T-helper 9 cell (primary cell): ENCODE results near the gene VPS29.
"Not testable (repeated sequence)": the region's sequence is repeated elsewhere in the genome, so short reads cannot be mapped to it uniquely, and the experiment has no call there.

ENCODE experiments used
- DNase-seq: peaks from one replicate; pipeline ENCODE4 v3.0.0-alpha.2; 2020
- total RNA-seq, 2 donors: gene quantifications; one replicate each; lab custom pipeline; 2026; lab: John Stamatoyannopoulos, UW

Gene VPS29
- total RNA-seq: 40.5 to 54.1 reads per million in 2 donors

DNA sequence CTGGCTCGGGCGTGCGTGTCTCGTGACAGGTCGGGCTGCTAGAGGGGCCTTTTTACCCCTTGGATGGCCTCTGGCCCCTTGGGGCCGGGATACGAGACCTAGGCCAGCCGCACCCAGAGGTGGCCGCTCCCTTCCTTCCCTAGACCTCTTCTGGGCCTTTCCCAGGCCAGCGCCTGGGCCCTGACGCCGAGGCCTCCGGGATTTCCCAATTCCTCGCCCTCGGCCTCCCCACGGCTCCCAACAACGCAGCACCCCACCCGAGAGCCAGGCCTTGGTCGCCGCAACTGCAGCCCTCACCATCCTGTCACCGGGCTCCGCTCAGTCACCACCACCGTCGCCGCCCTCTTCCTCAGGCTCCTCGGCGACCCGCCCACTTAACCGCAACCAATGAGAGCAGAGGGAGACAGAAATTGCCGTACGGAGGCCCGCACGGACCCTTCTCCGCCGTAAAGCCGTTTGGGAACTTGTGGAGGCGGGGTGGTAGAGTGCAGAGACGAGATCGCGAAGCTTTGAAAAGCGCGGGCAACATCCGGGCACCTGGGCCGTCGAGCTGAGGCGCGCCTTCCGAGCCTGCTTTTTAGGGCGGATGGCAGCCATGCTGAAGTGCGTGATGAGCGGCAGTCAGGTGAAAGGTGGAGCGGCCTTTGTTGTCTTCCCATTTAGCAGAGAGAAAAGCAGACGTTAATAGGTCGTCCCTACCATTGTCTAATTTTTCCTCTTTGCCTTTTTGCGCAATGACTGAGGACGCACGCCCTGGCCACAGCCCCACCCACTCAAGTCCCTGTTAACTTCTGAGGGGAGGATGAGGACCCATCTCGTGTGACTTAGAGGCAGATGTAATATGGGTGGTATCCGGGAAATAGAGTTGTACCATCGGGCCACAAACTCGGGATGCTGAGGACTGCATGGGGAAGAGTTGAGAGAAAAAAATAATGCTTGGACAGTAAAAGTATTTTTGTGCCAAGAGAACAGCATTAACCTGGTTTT is at the start of gene VPS29, which contains the start of gene RAD9B:
Gene VPS29, minus strand, starts transcription at position 360 of the 987 bp plus-strand sequence. Its CDS starts 60 bp downstream, at position 300.
Gene RAD9B, plus strand, starts transcription at position 580 of the 987 bp plus-strand sequence. Its CDS starts 7 bp downstream, at position 587.
- DNase-seq: peak; percentile 98

DNA sequence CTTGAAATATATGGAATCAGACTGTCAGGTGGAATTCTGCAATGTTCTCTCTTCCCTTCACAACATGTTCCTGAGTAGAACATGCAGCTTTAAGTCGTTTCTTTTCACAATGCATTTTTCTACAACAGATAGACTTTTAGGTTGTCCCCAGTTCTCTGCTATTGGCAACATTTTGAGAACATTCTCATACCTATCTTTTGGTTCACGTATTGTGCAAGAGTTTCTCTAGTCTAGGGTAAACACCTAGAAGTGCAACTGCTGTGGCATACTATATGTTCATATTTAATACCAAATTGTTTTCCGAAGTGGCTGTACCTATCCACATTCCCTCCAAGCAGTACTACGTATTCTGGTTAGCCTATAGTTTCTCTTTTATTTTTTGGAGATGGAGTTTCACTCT is 49.1 kb upstream of the VPS29 start:
- DNase-seq: no peak

DNA sequence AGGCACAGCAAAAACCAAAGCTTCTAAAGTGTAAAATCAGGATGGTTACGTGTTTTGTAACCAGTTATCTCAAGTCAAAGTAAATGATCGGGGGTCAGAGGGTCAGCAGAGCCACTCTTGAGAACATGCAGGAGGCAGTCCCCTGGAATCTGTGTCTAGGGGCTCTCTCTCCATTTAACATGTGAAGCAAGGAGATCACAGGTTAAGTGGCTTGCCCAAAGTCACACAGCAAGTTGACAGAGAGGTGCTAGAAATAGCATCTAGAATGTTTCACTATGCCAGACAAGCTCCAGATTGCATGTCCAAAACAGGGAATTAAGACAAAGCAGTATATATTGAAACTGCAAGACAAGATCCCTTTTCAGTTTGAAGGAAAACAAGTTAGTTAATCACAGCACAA is 47.8 kb upstream of the VPS29 start:
- no peak for DNase-seq

DNA sequence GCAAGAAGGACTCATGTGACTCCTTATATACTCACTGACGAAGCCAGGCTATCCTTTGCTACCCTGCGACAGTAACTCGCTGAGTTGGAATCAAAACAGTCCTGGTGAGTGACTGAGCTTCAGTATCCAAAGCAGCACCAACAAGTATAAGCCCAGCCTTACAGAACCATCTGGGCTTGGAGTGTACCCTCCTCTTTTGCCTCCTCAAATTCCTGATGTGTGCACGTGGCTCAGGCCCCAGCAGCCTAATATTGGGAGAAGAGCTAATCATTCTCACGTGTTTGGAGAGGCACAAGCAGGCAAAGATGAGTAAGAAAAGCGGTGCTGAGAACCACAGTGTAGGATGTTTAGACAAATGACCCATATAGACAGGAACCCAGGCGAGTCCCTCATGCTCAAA is 46.8 kb upstream of the VPS29 start:
- no peak for DNase-seq

DNA sequence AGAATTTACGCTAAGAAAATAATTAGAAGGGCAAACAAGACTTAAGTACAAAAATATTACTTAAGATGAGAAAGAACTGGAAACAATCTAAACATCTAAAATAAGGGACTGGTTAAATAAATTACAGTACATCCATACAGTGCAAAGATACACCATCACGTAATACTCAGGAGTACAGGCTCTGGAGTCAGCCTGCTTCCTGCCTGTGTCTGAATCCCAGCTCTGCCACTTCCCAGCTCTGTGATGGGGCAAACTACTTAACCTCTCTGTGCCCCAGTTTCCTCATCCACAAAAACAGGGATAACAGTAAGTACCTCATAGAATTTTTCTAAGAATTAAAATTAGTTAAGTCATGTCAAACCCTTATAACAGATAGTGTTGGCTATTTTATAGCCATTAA is 45.2 kb upstream of the VPS29 start:
- no peak for DNase-seq

DNA sequence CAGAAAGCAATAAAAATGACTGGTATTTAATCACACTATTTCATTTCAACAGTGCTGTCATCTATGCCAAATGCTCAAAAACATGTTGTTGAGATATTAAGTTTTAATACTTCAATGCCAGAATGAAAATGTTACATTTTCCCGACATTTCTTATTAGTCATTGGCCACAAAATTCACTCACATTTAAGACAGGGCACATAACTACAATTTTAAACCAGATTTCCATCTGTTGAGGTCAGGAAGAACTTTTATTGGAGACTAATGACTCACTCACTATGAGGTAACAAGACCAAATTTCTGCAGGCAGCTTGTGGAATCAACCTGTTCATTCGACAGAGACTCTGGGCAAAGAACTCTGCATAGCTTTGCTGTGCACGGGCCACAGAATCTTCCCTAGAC is 44.4 kb upstream of the VPS29 start:
- DNase-seq: no peak

DNA sequence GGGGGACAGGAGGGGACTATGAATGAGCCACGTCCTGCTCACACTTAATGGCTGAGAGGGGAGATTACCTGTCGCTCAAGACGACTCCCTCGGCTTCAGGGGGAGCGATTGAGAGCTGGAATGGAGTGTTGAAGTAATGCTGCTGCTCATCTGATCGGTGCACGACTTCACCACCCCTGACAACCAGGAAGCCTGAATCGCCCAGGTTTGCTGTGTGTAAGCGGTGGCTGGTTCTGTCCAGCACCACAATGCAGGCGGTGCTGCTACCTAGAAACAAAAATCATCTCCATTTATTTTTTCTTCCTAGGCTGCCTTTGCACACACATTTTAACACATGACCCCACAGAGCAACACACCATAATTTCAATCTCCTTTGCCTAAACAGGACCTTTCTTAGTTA is 43.9 kb upstream of the VPS29 start:
- DNase-seq: no peak

DNA sequence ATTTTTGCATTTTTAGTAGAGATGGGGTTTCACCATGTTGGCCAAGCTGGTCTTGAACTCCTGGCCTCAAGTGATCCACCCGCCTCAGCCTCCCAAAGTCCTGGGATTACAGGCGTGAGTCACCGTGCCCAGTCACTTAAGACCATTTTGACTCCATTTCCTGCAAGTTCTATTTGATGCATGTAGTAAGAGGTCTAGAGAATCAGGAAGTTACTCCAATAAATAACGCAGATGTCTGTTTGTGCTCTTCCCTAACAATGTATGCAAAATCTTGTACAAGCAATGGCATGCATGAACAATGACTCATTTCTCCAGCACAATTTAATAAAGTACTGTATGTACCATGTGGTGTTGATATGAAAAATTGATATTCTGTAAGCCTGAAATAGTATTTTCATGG is 43.3 kb upstream of the VPS29 start:
- not testable (repeated sequence) for DNase-seq

DNA sequence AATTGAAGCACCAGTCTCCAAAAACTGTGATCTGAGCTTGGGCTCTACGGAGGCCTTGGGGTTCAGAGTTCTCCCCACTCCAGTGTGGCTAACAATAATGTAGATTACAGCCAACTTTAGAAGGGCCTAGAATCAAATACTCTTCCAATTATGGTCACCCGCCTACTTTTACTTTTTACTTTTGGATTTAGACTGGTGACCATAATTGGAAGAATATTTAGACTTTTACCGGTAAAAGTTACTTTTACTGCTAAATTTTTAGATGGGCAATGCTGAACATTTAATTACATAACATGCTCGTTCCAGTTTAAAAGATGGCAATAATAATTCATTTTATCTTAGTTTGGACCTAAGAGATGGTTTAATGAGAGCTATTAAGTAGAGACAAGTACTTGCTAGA is 42.1 kb upstream of the VPS29 start:
- no peak for DNase-seq

DNA sequence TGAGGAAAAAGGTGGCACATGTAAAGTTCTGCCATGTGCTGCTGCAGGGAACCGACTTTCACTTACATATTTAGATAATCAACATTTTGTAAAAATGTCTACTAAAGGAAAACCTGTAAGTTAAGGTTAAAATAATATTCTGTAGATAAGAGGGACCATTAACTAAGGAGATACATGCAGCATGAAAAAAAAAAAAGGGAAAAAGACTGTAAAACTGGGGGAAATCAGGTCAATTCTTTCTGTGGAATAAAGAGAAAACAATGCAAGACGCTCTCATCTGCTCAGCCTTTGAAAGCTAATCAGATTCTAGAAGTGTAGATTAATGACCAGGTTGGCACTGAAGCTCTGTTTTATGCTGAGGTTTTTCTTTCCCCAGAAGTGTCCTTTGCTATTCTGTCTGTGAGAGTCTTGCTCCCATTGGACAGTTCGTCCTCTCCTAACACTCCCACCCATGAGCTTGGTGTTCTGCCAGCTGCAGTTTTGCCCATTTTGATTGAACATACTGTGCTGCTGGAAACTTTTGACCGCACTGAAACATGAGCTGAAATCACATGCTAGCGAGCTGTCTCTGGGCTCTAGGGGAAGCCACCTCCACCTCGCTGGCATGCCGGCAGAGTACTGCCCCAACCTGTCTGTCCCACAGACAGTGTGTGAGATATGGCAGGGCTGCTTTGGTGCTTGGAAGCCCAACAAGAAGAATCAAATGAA is 41.5 kb upstream of the VPS29 start:
- DNase-seq: no peak

DNA sequence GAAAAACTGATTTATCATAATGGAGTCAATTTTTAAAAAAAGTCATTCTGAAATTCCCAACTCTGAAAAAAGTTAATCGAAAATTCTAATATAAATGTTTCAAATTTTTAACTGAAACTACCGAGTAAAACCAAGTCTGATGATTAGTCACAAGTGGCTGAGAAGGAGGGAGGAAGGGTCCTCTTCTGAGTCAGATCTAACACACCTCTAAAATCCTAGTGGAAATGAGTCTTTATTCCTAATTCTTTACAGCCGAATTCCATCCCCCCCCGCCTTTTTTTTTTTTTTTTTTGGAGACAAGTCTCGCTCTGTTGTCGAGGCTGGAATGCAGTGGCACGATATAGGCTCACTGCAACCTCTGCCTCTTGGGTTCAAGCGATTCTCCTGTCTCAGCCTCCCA is 38.1 kb upstream of the VPS29 start:
- DNase-seq: no peak

DNA sequence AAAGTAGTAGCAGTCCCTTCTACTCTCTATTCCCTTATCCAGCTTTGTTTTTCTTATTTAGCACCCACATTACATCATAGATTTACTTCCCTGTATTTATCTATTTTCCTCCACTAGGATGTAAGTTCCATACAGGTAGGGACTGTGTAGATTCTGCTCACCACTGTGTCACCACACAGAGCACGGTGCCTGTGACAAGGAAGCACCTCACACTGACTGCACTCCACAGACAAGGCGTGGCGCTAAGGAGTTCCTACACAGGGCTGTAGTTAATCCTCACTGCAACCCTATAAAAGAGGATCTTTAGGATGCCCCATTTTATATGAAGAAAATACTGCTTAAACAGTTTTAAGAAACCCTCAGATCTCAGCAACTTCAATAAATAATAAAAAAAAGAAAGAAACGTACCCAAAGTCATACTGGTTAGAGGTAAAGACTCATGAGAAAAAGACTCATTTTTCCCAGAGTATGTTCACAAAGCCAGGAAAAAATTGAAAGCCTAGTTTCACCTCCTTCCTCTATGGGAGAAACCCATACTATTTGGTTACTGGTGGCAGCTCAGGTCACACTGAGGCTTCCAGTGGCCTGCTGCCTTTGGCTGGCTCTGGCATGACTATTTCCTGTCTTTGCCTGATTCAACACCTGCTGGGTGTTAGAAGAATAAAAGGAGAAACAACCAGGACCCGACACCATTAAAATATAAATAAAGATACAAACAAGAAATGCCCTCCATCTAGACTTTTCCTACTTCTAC is 37.1 kb upstream of the VPS29 start:
- no peak for DNase-seq

DNA sequence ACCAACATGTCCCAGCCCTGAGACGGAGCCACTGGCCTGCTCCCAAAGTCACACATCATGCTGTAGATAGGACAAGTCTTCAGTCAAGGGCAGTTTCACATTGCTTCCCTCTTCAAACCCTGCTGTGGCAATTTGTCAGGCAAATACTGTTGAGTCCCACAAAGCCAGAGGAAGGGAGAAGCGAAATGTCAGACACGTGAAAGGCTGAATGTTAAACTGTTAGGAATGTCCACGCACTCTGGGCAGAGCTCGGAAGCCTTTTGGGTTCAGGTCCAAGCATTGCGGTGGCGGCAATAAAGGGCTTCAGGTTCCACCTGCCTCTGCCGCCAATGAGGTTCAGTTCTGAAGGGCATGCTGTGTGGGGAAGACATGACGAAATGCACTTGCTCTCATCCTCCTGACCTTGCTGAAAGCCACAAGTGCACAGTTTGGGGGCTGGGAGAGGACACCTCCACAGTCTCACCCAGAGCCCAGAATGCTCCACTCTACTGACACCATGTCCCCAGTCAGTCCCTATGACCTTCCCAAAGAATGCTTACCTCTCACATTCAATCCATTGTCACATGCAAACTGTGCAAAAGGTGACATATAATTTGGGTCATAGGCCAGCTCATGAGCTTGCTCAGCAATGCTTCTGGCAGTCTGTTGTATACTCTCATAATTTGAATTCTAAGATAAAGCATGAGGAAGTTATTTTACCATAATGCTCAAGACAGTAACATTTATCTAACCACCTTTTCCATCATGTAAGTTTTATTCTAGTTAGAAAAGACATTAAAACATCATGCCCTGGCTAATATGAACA is 35.9 kb upstream of the VPS29 start:
- DNase-seq: no peak

DNA sequence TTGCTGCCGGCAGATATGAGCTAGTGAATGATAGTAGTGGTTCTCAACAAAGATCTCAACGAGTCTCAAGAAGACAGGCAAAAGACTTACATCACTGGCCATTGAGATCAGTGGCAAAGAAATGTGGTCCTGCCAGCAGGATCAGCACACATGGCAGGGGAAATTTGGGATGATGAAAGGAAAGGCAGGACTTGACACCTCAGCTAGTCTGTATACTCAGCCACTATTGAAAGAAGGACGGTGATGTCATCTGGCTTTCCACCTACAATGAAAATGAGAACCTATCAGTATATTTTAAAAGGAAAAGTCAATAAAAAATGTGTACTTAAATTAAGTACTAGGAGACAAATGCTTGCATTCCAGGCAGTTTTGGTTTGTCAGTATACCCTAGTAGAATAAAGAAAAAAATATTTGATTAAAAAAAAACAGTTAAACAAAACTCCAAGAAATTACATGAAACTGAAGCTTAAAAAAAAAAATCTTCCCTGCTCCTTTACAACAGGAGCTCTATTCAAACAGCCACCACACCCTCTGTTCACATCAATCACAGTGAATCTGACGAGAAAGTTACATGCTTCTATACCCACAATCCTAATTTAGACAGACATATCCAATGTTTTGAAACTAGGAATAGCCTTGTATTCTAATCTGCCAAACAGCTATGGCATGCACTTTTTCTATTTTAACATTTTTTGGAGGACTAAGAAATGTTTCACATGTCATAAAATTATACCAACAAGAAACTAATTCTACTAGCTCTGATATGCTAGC is 35.1 kb upstream of the VPS29 start:
- DNase-seq: no peak

DNA sequence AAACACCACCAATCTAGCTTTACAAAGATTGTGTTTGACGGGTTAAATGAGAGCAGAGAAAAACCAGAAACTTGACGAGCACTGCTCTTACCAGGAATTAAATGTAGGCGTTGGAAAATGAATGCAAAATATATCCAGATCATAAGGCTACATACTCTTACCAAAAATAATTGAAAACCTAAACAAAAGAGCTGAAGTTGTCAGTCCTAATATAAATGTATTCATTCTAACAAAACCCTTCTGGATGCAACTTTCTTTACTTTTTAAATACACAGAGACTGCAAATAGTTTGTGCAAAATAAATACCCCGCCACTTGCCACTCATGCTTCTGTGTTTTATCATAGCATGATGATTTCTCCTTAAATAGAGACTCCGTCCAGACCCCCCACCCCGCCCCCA is 32.9 kb upstream of the VPS29 start:
- no peak for DNase-seq

DNA sequence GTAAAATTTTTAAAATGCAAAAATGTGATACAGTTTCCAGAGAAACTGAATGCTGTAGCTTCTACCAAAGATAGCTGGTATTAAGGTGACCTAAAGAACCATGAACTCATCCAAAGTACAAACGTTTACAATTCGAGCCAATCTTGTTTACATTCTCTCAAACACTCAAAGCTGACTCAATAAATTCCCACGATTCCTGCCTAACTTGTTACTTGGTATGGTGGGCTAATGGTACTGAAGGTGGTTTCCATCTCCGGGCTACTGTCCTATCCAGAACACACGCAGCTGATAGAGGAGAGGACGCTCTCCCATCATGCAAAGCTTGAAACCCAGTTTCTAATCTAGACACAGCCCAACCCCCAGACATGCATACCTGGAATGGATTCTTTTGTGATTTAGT is 31.7 kb upstream of the VPS29 start:
- no peak for DNase-seq

DNA sequence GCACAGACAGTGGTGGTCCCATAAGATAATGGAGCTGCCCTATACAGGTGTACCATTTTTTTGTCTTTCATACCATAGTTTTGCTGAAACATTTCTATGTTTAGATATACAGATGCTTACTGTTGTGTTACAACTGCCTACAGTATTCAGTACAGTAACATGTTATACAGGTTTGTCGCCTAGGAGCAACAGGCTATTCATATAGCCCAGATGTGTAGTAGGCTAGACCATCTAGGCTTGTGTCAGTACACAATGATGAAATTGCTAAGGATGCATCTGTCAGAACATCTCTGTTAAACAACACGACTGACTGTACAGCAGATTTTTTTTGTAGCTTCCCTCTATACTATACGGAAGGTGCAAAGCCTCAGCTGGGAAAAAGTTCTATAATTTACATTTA is 30.7 kb upstream of the VPS29 start:
- DNase-seq: no peak

DNA sequence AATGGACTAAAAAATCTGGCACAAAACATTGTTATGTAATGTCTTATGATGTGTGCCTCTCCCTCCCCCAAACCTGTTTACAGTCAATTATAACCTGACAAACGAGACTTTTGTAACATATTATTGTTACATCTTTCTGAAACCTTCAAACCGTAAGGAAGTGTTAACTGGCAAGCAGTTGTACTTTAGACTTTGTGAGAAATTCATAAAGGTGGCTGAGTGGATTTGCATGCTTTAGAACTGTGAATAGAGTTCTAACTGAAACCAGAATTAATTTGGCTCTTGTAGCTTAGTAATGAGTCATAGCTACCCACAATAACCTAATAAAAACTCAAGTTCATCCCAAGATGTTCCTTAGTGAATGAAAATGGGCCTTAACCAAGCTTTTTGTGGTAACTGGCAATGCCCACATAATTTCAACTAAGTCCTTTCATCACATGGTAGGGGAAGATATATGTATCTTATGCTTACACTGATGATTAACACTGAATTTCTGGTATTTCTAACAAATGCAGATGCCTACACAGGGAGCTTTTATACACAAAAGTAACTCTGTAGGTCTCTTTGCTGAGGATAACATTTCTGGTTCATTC is 29.9 kb upstream of the VPS29 start:
- DNase-seq: no peak

DNA sequence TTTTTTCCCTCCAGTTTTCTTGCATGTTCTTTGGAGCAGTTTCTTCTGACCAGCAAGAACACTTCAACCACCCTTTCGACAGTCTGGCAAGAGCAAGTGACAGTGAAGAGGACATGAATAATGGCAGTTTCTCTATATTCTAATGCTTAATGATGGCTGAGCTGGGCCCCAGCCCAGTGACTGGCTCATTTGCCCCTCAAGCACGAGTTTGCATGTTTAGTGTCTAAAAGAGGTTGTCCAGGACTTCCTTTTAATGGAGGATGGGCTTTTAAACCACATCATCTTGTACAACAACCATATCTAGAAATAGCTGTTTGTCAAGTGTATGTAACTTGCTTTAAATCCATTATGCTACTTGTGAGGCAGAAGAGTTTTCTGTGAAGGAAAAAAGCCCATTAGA is 28.6 kb upstream of the VPS29 start:
- no peak for DNase-seq

DNA sequence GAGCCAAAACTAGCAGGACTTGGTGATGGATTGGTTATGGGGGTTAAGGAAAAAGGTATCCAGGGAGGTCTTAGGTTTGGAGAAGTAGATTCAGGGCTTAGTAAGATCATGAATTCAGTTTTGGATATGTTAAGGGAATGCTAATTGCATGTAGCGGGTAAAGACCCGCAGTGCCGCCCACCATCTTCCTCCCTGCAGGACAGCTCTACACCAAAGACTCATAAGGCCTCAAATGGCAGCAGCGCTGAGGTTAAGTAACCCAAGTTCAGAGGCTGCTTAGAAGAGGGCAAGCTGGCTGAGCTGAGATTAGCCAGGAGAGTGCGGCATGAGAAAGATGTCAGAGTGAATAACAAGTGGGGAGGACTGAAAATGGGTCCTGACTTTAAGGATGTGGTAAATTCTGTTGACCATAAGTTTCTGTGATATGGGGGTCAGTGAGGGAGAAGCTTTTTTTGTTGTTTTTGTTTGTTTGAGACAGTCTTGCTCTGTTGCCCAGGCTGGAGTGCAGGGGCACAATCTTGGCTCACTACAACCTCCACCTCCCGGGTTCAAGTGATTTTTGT is 26.4 kb upstream of the VPS29 start:
- no peak for DNase-seq
